HepG2 (cell line): ENCODE data around the gene SLC9A9.

Experiments used
- NCOA1 ChIP-seq: sonication (generic); formaldehyde crosslinking; IDR thresholded peaks from 2 replicates; pipeline ENCODE4 v1.9.0; 2021; ENCODE audit warnings: missing genetic modification reagents
- RAD21 ChIP-seq: fragments of 450-650 bp; formaldehyde crosslinking; IDR thresholded peaks from 2 replicates; pipeline ENCODE4 v1.5.0; 2020; ENCODE audit warnings: mild to moderate bottlenecking
- RFX1 ChIP-seq: fragments of 450-650 bp; IDR thresholded peaks from 2 replicates; pipeline ENCODE4 v1.6.1; 2017
- RFX5 ChIP-seq: IDR thresholded peaks from 2 replicates; pipeline ENCODE4 v1.6.1; 2011; ENCODE audit warnings: low read depth, low read length, improper control_type of control experiment
- ZFP91 ChIP-seq: sonication (generic); formaldehyde crosslinking; IDR thresholded peaks from 2 replicates; pipeline ENCODE4 v1.9.0; 2022; ENCODE audit warnings: missing genetic modification reagents, mild to moderate bottlenecking, borderline replicate concordance
- ZNF501 ChIP-seq: sonication (generic); formaldehyde crosslinking; IDR thresholded peaks from 2 replicates; pipeline ENCODE4 v1.5.1; 2020; ENCODE audit warnings: mild to moderate bottlenecking, moderate library complexity, missing genetic modification reagents
- ZNF563 ChIP-seq: sonication (generic); formaldehyde crosslinking; IDR thresholded peaks from 2 replicates; pipeline ENCODE4 v1.8.0; 2022; ENCODE audit warnings: mild to moderate bottlenecking, moderate library complexity, missing genetic modification reagents
- ZNF589 ChIP-seq: sonication (generic); formaldehyde crosslinking; conservative IDR thresholded peaks from 2 replicates; pipeline ENCODE4 v1.8.0; 2022; ENCODE audit warnings: mild to moderate bottlenecking, moderate library complexity, missing genetic modification reagents
- ZNF644 ChIP-seq: IDR thresholded peaks from 2 replicates; pipeline ENCODE4 v1.6.1; 2016; ENCODE audit warnings: low read depth
- ZNF740 ChIP-seq: sonication (generic); formaldehyde crosslinking; IDR thresholded peaks from 2 replicates; pipeline ENCODE4 v1.4.0; 2020; ENCODE audit warnings: missing genetic modification reagents
- TF ChIP-seq, protein P1 (sequence below): sonication (generic); formaldehyde crosslinking; IDR thresholded peaks from 2 replicates; pipeline ENCODE4 v1.4.0; 2020; ENCODE audit warnings: missing genetic modification reagents, borderline replicate concordance

DNA sequence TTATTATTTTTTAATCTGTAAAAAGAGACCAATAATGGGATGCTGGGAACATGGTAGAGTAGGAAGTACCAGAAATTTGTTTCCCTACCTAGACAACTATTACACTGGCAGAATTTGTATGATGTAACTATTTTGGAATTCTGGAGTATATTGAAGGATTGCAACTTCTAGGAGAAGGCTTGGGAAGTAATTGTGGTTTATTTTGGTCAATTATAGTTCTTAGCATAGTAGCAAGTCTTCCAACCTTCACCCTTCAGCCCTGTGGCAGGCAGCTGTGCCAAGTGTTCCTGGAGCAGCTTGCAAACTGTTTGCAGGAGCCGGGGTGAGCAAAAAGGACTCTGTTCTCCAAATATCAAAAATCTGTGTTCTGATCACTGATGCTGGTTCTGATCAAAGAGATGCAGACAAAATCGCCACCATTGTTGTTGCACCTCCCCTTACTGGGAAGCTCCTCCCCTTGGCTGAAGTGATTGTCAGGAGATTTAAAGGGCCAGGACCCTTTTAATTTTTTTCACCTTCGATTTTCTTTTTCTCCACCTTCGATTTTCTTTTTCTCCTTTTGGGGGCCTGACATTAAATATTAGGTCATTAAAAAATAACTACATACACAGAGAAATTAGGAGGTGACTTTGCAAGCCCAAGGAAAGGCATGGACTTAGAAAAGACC, 363.3 kb downstream of the SLC9A9 start:
- TF ChIP-seq ZNF740 (CRISPR knock-in tag) (no peak), RAD21 (CRISPR knock-in tag) (no peak), ZNF501 (CRISPR knock-in tag) (no peak), RFX5 (no peak), ZNF589 (no peak), RFX1 (no peak), ZNF644 (CRISPR knock-in tag) (no peak), ZNF563 (CRISPR knock-in tag) (no peak), ZFP91 (no peak), NCOA1 (no peak)
- TF ChIP-seq, protein P1, sequence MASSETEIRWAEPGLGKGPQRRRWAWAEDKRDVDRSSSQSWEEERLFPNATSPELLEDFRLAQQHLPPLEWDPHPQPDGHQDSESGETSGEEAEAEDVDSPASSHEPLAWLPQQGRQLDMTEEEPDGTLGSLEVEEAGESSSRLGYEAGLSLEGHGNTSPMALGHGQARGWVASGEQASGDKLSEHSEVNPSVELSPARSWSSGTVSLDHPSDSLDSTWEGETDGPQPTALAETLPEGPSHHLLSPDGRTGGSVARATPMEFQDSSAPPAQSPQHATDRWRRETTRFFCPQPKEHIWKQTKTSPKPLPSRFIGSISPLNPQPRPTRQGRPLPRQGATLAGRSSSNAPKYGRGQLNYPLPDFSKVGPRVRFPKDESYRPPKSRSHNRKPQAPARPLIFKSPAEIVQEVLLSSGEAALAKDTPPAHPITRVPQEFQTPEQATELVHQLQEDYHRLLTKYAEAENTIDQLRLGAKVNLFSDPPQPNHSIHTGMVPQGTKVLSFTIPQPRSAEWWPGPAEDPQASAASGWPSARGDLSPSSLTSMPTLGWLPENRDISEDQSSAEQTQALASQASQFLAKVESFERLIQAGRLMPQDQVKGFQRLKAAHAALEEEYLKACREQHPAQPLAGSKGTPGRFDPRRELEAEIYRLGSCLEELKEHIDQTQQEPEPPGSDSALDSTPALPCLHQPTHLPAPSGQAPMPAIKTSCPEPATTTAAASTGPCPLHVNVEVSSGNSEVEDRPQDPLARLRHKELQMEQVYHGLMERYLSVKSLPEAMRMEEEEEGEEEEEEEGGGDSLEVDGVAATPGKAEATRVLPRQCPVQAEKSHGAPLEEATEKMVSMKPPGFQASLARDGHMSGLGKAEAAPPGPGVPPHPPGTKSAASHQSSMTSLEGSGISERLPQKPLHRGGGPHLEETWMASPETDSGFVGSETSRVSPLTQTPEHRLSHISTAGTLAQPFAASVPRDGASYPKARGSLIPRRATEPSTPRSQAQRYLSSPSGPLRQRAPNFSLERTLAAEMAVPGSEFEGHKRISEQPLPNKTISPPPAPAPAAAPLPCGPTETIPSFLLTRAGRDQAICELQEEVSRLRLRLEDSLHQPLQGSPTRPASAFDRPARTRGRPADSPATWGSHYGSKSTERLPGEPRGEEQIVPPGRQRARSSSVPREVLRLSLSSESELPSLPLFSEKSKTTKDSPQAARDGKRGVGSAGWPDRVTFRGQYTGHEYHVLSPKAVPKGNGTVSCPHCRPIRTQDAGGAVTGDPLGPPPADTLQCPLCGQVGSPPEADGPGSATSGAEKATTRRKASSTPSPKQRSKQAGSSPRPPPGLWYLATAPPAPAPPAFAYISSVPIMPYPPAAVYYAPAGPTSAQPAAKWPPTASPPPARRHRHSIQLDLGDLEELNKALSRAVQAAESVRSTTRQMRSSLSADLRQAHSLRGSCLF (CRISPR knock-in tag), result no peak
